GM23338 (cell line): ENCODE measurements around the gene CDH4. TPM values are rescaled to one million over a fixed set of nuclear protein-coding genes. Genes with fewer than 3 reads are reported as not detected.

ENCODE experiments used
- ATAC-seq: fragments of 200-7000 bp; cut with Tn5 transposase; 3 replicates; pipeline ENCODE4 v1.9.1; 2020
- DNase-seq: peaks from one replicate; pipeline ENCODE4 v3.0.0-alpha.2; 2015; ENCODE audit warnings: low spot score
- H2AFZ ChIP-seq: fragments of 200-600 bp; sonication (generic); 2 replicates; pipeline ENCODE4 v1.8.0; 2016; ENCODE audit warnings: antibody characterized with exemption, mild to moderate bottlenecking, moderate library complexity
- H3F3A ChIP-seq: fragments of 200-600 bp; sonication (generic); replicated peaks from 2 replicates; pipeline ENCODE4 v1.8.0; 2017; ENCODE audit warnings: antibody characterized with exemption, mixed run types, low read depth
- H3K27ac ChIP-seq: fragments of 200-600 bp; sonication (generic); 2 replicates; pipeline ENCODE4 v1.6.1; 2016; ENCODE audit warnings: low read depth
- H3K27me3 ChIP-seq: fragments of 200-600 bp; sonication (generic); 2 replicates; pipeline ENCODE4 v1.8.0; 2016; ENCODE audit warnings: mild to moderate bottlenecking, mixed run types, moderate library complexity; ENCODE audit not compliant: insufficient read depth
- H3K36me3 ChIP-seq: fragments of 200-600 bp; sonication (generic); 2 replicates; pipeline ENCODE4 v1.8.0; 2016; ENCODE audit warnings: mild to moderate bottlenecking; ENCODE audit not compliant: insufficient read depth
- H3K4me1 ChIP-seq: fragments of 200-600 bp; sonication (generic); 2 replicates; pipeline ENCODE4 v1.8.0; 2016; ENCODE audit warnings: mild to moderate bottlenecking, moderate library complexity; ENCODE audit not compliant: insufficient read depth
- H3K4me2 ChIP-seq: fragments of 200-600 bp; sonication (generic); 2 replicates; pipeline ENCODE4 v1.7.1; 2017; ENCODE audit warnings: mixed run types
- H3K4me3 ChIP-seq: fragments of 200-600 bp; sonication (generic); 2 replicates; pipeline ENCODE4 v1.6.1; 2016; ENCODE audit warnings: mixed run types
- H3K79me2 ChIP-seq: fragments of 200-600 bp; sonication (generic); replicated peaks from 2 replicates; pipeline ENCODE4 v1.8.0; 2017; ENCODE audit warnings: mild to moderate bottlenecking; ENCODE audit not compliant: insufficient read depth
- H3K9me2 ChIP-seq: fragments of 200-600 bp; sonication (generic); 2 replicates; pipeline ENCODE4 v1.8.0; 2017; ENCODE audit not compliant: insufficient read depth
- H4K20me1 ChIP-seq: fragments of 200-600 bp; sonication (generic); replicated peaks from 2 replicates; pipeline ENCODE4 v1.8.0; 2017; ENCODE audit warnings: mild to moderate bottlenecking; ENCODE audit not compliant: insufficient read depth
- H3K27ac Mint-ChIP-seq: 2 replicates; pipeline ENCODE4 v1.8.0; 2020; ENCODE audit warnings: inconsistent platforms, mild to moderate bottlenecking, moderate library complexity, mixed read lengths
- H3K27me3 Mint-ChIP-seq: 3 replicates; pipeline ENCODE4 v1.8.0; 2022; ENCODE audit warnings: low read depth, mild to moderate bottlenecking, moderate library complexity, mixed read lengths, inconsistent platforms; ENCODE audit not compliant: insufficient read depth, poor library complexity
- H3K36me3 Mint-ChIP-seq: 3 replicates; pipeline ENCODE4 v1.8.0; 2021; ENCODE audit warnings: low read depth, mild to moderate bottlenecking, inconsistent platforms, moderate library complexity, mixed read lengths
- H3K4me1 Mint-ChIP-seq: 3 replicates; pipeline ENCODE4 v1.8.0; 2020; ENCODE audit warnings: mild to moderate bottlenecking, inconsistent platforms, mixed read lengths
- H3K4me3 Mint-ChIP-seq: 3 replicates; pipeline ENCODE4 v1.8.0; 2021; ENCODE audit warnings: moderate library complexity, mild to moderate bottlenecking, inconsistent platforms, mixed read lengths
- H3K9me3 Mint-ChIP-seq: 3 replicates; pipeline ENCODE4 v1.8.0; 2020; ENCODE audit warnings: moderate library complexity, mild to moderate bottlenecking, inconsistent platforms, mixed read lengths
- NANOG ChIP-seq: IDR thresholded peaks from 2 replicates; pipeline ENCODE4 v1.6.1; 2016; ENCODE audit warnings: antibody characterized with exemption, borderline replicate concordance
- REST ChIP-seq: IDR thresholded peaks from one replicate; pipeline ENCODE4 v1.6.1; 2018; ENCODE audit warnings: antibody characterized with exemption; ENCODE audit not compliant: unreplicated experiment
- ZNF114 ChIP-seq: fragments of 250-450 bp; sonication (Bioruptor Pico); IDR thresholded peaks from 2 replicates; pipeline ENCODE4 v1.5.0; 2020; ENCODE audit warnings: mild to moderate bottlenecking, moderate library complexity
- ZNF462 ChIP-seq: fragments of 250-450 bp; sonication (Bioruptor Pico); IDR thresholded peaks from 2 replicates; pipeline ENCODE4 v1.5.0; 2020; ENCODE audit warnings: mild to moderate bottlenecking, moderate library complexity
- polyA plus RNA-seq: library from polyadenylated mRNA; unstranded; fragments of >200 nt; fragmentation: Nextera tagmentation; extraction: Ambion mirVana; gene quantifications from 2 replicates; pipeline ENCODE4 v1.2.1, GENCODE V29; 2016
- total RNA-seq: library from RNA; depleted of rRNA; stranded (reverse); fragments of >200 nt; shearing (Covaris generic); gene quantifications from 2 replicates; pipeline ENCODE4 v1.2.3, GENCODE V29; 2014
- TF ChIP-seq, protein P1 (sequence below): IDR thresholded peaks from 2 replicates; pipeline ENCODE4 v1.6.1; 2016; ENCODE audit warnings: antibody characterized with exemption

Gene CDH4
- total and polyA plus RNA-seq, 2 experiments from 2014 or later, result 1.2 to 4.2 TPM

- TF ChIP-seq ZNF462 (CRISPR knock-in tag) (no peak), REST (no peak)
Measured at GRCh38 chr20:61801428-61801827, 549.4 kb downstream of the CDH4 start (continued).

GRCh38 chr20:61801857-61802442 lies 549.9 kb downstream of the CDH4 start:
- Mint-ChIP-seq H3K27ac (no peak overlapping the region), H3K4me3 (no peak overlapping the region), H3K4me1 (peaks cover 14% of the 10 kb centered on the region), H3K27me3 (peaks cover 18% of the 10 kb centered on the region), H3K36me3 (no peaks in the 10 kb centered on the region), H3K9me3 (no peaks in the 10 kb centered on the region)
- H3K9me2 ChIP-seq, result no peaks in the 10 kb centered on the region
- H3F3A ChIP-seq, result no peaks in the 10 kb centered on the region
- H3K27me3 ChIP-seq, result no peaks in the 10 kb centered on the region
- H3K79me2 ChIP-seq, result no peaks in the 10 kb centered on the region
- ATAC-seq (no peak), DNase-seq (no peak)
- no peaks in the 10 kb centered on the region for H4K20me1 ChIP-seq
- no peak overlapping the region for H3K27ac ChIP-seq
- H2AFZ ChIP-seq, result no peak overlapping the region
- H3K4me1 ChIP-seq, result no peaks in the 10 kb centered on the region
- H3K36me3 ChIP-seq, result no peaks in the 10 kb centered on the region
- no peak overlapping the region for H3K4me3 ChIP-seq
- H3K4me2 ChIP-seq, result no peak overlapping the region
- TF ChIP-seq NANOG (no peak), ZNF114 (CRISPR knock-in tag) (no peak)
- TF ChIP-seq, protein P1, sequence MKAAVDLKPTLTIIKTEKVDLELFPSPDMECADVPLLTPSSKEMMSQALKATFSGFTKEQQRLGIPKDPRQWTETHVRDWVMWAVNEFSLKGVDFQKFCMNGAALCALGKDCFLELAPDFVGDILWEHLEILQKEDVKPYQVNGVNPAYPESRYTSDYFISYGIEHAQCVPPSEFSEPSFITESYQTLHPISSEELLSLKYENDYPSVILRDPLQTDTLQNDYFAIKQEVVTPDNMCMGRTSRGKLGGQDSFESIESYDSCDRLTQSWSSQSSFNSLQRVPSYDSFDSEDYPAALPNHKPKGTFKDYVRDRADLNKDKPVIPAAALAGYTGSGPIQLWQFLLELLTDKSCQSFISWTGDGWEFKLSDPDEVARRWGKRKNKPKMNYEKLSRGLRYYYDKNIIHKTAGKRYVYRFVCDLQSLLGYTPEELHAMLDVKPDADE, result no peak
